ENCODE data around the gene SAMMSON.

SAMMSON gene

GRCh38 chr3:69999140-70000027, at the start of gene SAMMSON:
TSS of gene SAMMSON (plus strand) at chr3:69999733.
- no peak for TF ChIP-seq CTCF (IDR thresholded peaks at IDR 0.05; ENCODE audit: low read depth, low read length)
- peak within 1 kb of the TSS; percentile 36 for H3K4me3 ChIP-seq (ENCODE audit: low read depth, low read length)

- H3K4me3 ChIP-seq (ENCODE audit: low read depth, low read length) = no peak overlapping the region
- no peak for TF ChIP-seq CTCF (IDR thresholded peaks at IDR 0.05; ENCODE audit: low read depth, low read length)
Observed at GRCh38 chr3:69951616-69952015, 47.9 kb upstream of the SAMMSON start.

GRCh38 chr3:69959581-69959980, 40.0 kb upstream of the SAMMSON start:
- no peak overlapping the region for H3K4me3 ChIP-seq (ENCODE audit: low read depth, low read length)
- no peak for TF ChIP-seq CTCF (IDR thresholded peaks at IDR 0.05; ENCODE audit: low read depth, low read length)

GRCh38 chr3:69961706-69962439, 37.7 kb upstream of the SAMMSON start:
- no peak overlapping the region for H3K4me3 ChIP-seq (ENCODE audit: low read depth, low read length)
- no peak for TF ChIP-seq CTCF (IDR thresholded peaks at IDR 0.05; ENCODE audit: low read depth, low read length)

- H3K4me3 ChIP-seq (ENCODE audit: low read depth, low read length) = no peak overlapping the region
- TF ChIP-seq CTCF (IDR thresholded peaks at IDR 0.05; ENCODE audit: low read depth, low read length) = no peak
Observed at GRCh38 chr3:69963643-69964042, 35.9 kb upstream of the SAMMSON start.

GRCh38 chr3:69967156-69967555, 32.4 kb upstream of the SAMMSON start:
- H3K4me3 ChIP-seq (ENCODE audit: low read depth, low read length) = no peak overlapping the region
- TF ChIP-seq CTCF (IDR thresholded peaks at IDR 0.05; ENCODE audit: low read depth, low read length) = no peak

- TF ChIP-seq CTCF (IDR thresholded peaks at IDR 0.05; ENCODE audit: low read depth, low read length) = no peak
- H3K4me3 ChIP-seq (ENCODE audit: low read depth, low read length) = no peak overlapping the region
Observed at GRCh38 chr3:69970827-69971226, 28.7 kb upstream of the SAMMSON start.
